HCT116 (cell line): ENCODE data around the gene UPK3A.

ENCODE experiments used
- SIN3A ChIP-seq: IDR thresholded peaks from 2 replicates; pipeline ENCODE4 v1.6.1; 2012; ENCODE audit warnings: low read depth
- TF ChIP-seq, protein P1 (sequence below), 3 experiments: fragments of 200-600 bp in 1 of 3; sonication (generic) in 1 of 3; IDR thresholded peaks in 2 of 3; conservative IDR thresholded peaks in 1 of 3; 2 replicates each; pipeline ENCODE4 v1.5.1; 2012 to 2017; ENCODE audit warnings: low read depth in 2 of 3, low read length in 2 of 3, antibody characterized with exemption in 1 of 3, borderline replicate concordance in 1 of 3, control low read depth in 1 of 3, mild to moderate bottlenecking in 1 of 3, mixed read lengths in 1 of 3, mixed run types in 1 of 3, moderate library complexity in 1 of 3; ENCODE audit not compliant: insufficient read depth in 1 of 3
- TF ChIP-seq, protein P2 (sequence below): IDR thresholded peaks from 2 replicates; pipeline ENCODE4 v1.6.1; 2012

DNA sequence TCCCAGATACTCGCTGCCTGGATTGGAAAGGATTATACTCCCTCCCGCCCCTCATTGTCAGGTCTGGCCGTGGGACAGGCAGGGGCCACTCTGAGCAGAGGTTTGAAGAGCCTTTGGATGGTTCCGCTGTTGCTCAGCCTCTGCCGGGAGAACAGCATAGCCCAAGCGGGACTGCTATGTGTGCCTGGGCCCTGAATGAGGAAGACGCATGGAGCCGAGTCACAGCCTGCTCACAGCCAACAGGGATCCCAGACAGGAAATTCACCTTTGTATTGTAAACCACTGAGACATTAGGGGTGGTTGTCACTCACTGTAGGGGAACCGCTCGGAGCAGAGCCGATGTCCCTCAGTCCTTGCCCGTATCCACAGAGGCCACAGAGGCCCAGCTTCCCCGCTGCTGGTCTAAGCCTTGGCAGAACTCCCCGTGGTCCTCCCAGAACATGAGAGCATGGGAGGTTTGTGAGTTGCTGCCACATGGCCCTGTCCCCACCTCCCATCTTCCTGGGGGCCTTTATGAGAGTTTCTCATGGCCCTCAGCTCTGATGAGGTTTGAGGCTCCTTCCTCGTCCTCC lies 14.3 kb downstream of the UPK3A start:
- TF ChIP-seq, protein P1, sequence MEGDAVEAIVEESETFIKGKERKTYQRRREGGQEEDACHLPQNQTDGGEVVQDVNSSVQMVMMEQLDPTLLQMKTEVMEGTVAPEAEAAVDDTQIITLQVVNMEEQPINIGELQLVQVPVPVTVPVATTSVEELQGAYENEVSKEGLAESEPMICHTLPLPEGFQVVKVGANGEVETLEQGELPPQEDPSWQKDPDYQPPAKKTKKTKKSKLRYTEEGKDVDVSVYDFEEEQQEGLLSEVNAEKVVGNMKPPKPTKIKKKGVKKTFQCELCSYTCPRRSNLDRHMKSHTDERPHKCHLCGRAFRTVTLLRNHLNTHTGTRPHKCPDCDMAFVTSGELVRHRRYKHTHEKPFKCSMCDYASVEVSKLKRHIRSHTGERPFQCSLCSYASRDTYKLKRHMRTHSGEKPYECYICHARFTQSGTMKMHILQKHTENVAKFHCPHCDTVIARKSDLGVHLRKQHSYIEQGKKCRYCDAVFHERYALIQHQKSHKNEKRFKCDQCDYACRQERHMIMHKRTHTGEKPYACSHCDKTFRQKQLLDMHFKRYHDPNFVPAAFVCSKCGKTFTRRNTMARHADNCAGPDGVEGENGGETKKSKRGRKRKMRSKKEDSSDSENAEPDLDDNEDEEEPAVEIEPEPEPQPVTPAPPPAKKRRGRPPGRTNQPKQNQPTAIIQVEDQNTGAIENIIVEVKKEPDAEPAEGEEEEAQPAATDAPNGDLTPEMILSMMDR (IDR thresholded peaks at IDR 0.05 in 2 of 3, conservative IDR thresholded peaks at IDR 0.05 in 1 of 3; ENCODE audit: borderline replicate concordance in 1 of 3, insufficient read depth in 1 of 3, low read depth in 2 of 3, low read length in 2 of 3): no peak
- TF ChIP-seq, protein P2, sequence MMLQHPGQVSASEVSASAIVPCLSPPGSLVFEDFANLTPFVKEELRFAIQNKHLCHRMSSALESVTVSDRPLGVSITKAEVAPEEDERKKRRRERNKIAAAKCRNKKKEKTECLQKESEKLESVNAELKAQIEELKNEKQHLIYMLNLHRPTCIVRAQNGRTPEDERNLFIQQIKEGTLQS: no peak
- no peak for TF ChIP-seq SIN3A
